Mesendoderm (in vitro differentiated cells): ENCODE data around the gene CD5L. TPM values are rescaled to one million over a fixed set of nuclear protein-coding genes. Genes with fewer than 3 reads are reported as not detected.

Experiments used
- DNase-seq: peaks from one replicate; pipeline ENCODE4 v3.0.0; 2013
- H2AK5ac ChIP-seq: 2 replicates; pipeline ENCODE4 v1.6.1; 2013; ENCODE audit warnings: low read length, inconsistent platforms
- H2BK120ac ChIP-seq: 2 replicates; pipeline ENCODE4 v1.6.1; 2013; ENCODE audit warnings: low read depth, mild to moderate bottlenecking, low read length, moderate library complexity, mixed read lengths
- H2BK15ac ChIP-seq: replicated peaks from 2 replicates; pipeline ENCODE4 v1.6.1; 2013; ENCODE audit warnings: low read depth, mild to moderate bottlenecking, moderate library complexity
- H2BK5ac ChIP-seq: 2 replicates; pipeline ENCODE4 v1.6.1; 2013; ENCODE audit warnings: low read length, inconsistent platforms
- H3K18ac ChIP-seq: 2 replicates; pipeline ENCODE4 v1.6.1; 2013; ENCODE audit warnings: mild to moderate bottlenecking, low read length, mixed read lengths
- H3K23ac ChIP-seq: one replicate; pipeline ENCODE4 v1.6.1; 2013; ENCODE audit warnings: low read length
- H3K27ac ChIP-seq: 2 replicates; pipeline ENCODE4 v1.5.1; 2013; ENCODE audit warnings: low read depth, mild to moderate bottlenecking, inconsistent platforms, low read length, moderate library complexity
- H3K27me3 ChIP-seq: 2 replicates; pipeline ENCODE4 v1.6.1; 2013; ENCODE audit warnings: low read length, control low read depth, mild to moderate bottlenecking, inconsistent platforms; ENCODE audit not compliant: insufficient read depth, poor library complexity
- H3K36me3 ChIP-seq: 2 replicates; pipeline ENCODE4 v1.6.1; 2013; ENCODE audit warnings: low read length, inconsistent platforms; ENCODE audit not compliant: control insufficient read depth, insufficient read depth
- H3K4ac ChIP-seq: one replicate; pipeline ENCODE4 v1.6.1; 2013; ENCODE audit warnings: low read depth, mild to moderate bottlenecking, low read length, moderate library complexity
- H3K4me1 ChIP-seq: 2 replicates; pipeline ENCODE4 v1.6.1; 2013; ENCODE audit warnings: low read depth, low read length, inconsistent platforms; ENCODE audit not compliant: control insufficient read depth
- H3K4me2 ChIP-seq: 2 replicates; pipeline ENCODE4 v1.6.1; 2013; ENCODE audit warnings: low read length
- H3K4me3 ChIP-seq: 2 replicates; pipeline ENCODE4 v1.5.1; 2013; ENCODE audit warnings: mild to moderate bottlenecking, low read length
- H3K56ac ChIP-seq: one replicate; pipeline ENCODE4 v1.6.1; 2013; ENCODE audit warnings: low read length
- H3K79me1 ChIP-seq: 2 replicates; pipeline ENCODE4 v1.6.1; 2013; ENCODE audit warnings: low read length, inconsistent platforms
- H3K79me2 ChIP-seq: 2 replicates; pipeline ENCODE4 v1.6.1; 2013; ENCODE audit warnings: mild to moderate bottlenecking, low read length; ENCODE audit not compliant: control insufficient read depth, insufficient read depth
- H3K9ac ChIP-seq: 2 replicates; pipeline ENCODE4 v1.6.1; 2013; ENCODE audit warnings: low read length, inconsistent platforms
- H4K5ac ChIP-seq: one replicate; pipeline ENCODE4 v1.6.1; 2013; ENCODE audit warnings: low read length
- H4K8ac ChIP-seq: one replicate; pipeline ENCODE4 v1.6.1; 2013; ENCODE audit warnings: low read depth, mild to moderate bottlenecking, control low read depth, low read length, moderate library complexity
- WGBS: extraction: QIAGEN DNeasy Blood & Tissue Kit; methylation state at CpG from one replicate; pipeline ENCODE4 v1.1.7; 2013; ENCODE audit warnings: low lambda C conversion rate, missing lambda C conversion rate; ENCODE audit not compliant: insufficient coverage; ENCODE audit errors: extremely low coverage; 5-methylcytosine and 5-hydroxymethylcytosine counted together
- polyA plus RNA-seq, 2 experiments: library from polyadenylated mRNA; stranded (reverse); fragments of 200-250 nt; gene quantifications; one replicate each; pipeline ENCODE4 v1.2.3, GENCODE V29; 2013

CD5L gene
- not detected for polyA plus RNA-seq (2013, experiment 1 of 2)
- polyA plus RNA-seq (2013, experiment 2 of 2), result not detected

- Histone ChIP-seq H4K5ac (no peak within 1 kb of the TSS), H2BK15ac (no peak within 1 kb of the TSS), H3K18ac (no peak within 1 kb of the TSS), H2BK120ac (no peak within 1 kb of the TSS), H2AK5ac (no peak within 1 kb of the TSS), H2BK5ac (no peak within 1 kb of the TSS), H3K4me3 (no peak within 1 kb of the TSS), H3K4me1 (no peaks in the 10 kb centered on the region), H3K9ac (no peak within 1 kb of the TSS), H3K79me2 (no peaks in the 10 kb centered on the region), H3K4ac (no peak within 1 kb of the TSS), H3K79me1 (no peaks in the 10 kb centered on the region), H3K27ac (no peak within 1 kb of the TSS), H3K27me3 (no peaks in the 10 kb centered on the region), H3K56ac (no peak within 1 kb of the TSS), H3K23ac (no peak within 1 kb of the TSS), H3K36me3 (no peaks in the 10 kb centered on the region), H3K4me2 (no peak within 1 kb of the TSS), H4K8ac (no peak within 1 kb of the TSS)
- DNase-seq, result no peak
- no CpG with 5 or more reads among the region's 3 CpGs for WGBS
Measured at GRCh38 chr1:157841708-157842107, at the start of gene CD5L. CD5L (minus strand) TSS chr1:157841808; CDS start chr1:157841701, 107 bp downstream.

GRCh38 chr1:157882580-157882979 lies 41.0 kb upstream of the CD5L start:
- Histone ChIP-seq H3K27ac (no peak overlapping the region), H2AK5ac (no peak overlapping the region), H4K5ac (no peak overlapping the region), H3K79me1 (no peaks in the 10 kb centered on the region), H2BK15ac (no peak overlapping the region), H3K4me2 (no peak overlapping the region), H3K9ac (no peak overlapping the region), H2BK120ac (no peak overlapping the region), H3K4me1 (no peaks in the 10 kb centered on the region), H3K79me2 (no peaks in the 10 kb centered on the region), H2BK5ac (no peak overlapping the region), H3K23ac (no peak overlapping the region), H3K18ac (no peak overlapping the region), H3K4me3 (no peak overlapping the region), H4K8ac (no peak overlapping the region), H3K36me3 (no peaks in the 10 kb centered on the region), H3K56ac (no peak overlapping the region), H3K4ac (no peak overlapping the region), H3K27me3 (no peaks in the 10 kb centered on the region)
- no CpG with 5 or more reads among the region's 2 CpGs for WGBS
- DNase-seq, result no peak

- no peak overlapping the region for H2BK5ac ChIP-seq
- no CpG with 5 or more reads among the region's 4 CpGs for WGBS
- H3K36me3 ChIP-seq, result no peaks in the 10 kb centered on the region
Measured at GRCh38 chr1:157880621-157881020, 39.0 kb upstream of the CD5L start.

GRCh38 chr1:157878059-157878458 lies 36.5 kb upstream of the CD5L start:
- DNase-seq, result peak; percentile 77
- no CpG with 5 or more reads among the region's 4 CpGs for WGBS

More at GRCh38 chr1:157880621-157881020, 39.0 kb upstream of the CD5L start:
- no peaks in the 10 kb centered on the region for H3K27me3 ChIP-seq
- no peak overlapping the region for H3K9ac ChIP-seq
- H2BK120ac ChIP-seq, result no peak overlapping the region
- no peak overlapping the region for H3K23ac ChIP-seq
- no peak overlapping the region for H3K4ac ChIP-seq
- no peak overlapping the region for H3K56ac ChIP-seq
- no peak overlapping the region for H3K4me3 ChIP-seq
- no peaks in the 10 kb centered on the region for H3K4me1 ChIP-seq
- no peak overlapping the region for H4K8ac ChIP-seq
- H3K79me2 ChIP-seq, result no peaks in the 10 kb centered on the region
- peak; percentile 7 for DNase-seq
- no peak overlapping the region for H3K4me2 ChIP-seq
- H3K18ac ChIP-seq, result no peak overlapping the region
- H2BK15ac ChIP-seq, result no peak overlapping the region
- no peak overlapping the region for H2AK5ac ChIP-seq
- no peaks in the 10 kb centered on the region for H3K79me1 ChIP-seq
- no peak overlapping the region for H3K27ac ChIP-seq
- H4K5ac ChIP-seq, result no peak overlapping the region

GRCh38 chr1:157870490-157870889 lies 28.9 kb upstream of the CD5L start:
- Histone ChIP-seq H3K23ac (no peak overlapping the region), H4K8ac (no peak overlapping the region), H3K4me2 (no peak overlapping the region), H3K36me3 (no peaks in the 10 kb centered on the region), H3K27ac (no peak overlapping the region), H2BK15ac (no peak overlapping the region), H3K27me3 (no peaks in the 10 kb centered on the region), H3K9ac (no peak overlapping the region), H3K79me2 (no peaks in the 10 kb centered on the region), H3K18ac (no peak overlapping the region), H3K4me1 (no peaks in the 10 kb centered on the region), H2BK5ac (no peak overlapping the region), H3K56ac (no peak overlapping the region), H3K4me3 (no peak overlapping the region), H2AK5ac (no peak overlapping the region), H3K79me1 (no peaks in the 10 kb centered on the region), H2BK120ac (no peak overlapping the region), H4K5ac (no peak overlapping the region), H3K4ac (no peak overlapping the region)
- no peak for DNase-seq

More at GRCh38 chr1:157878059-157878458, 36.5 kb upstream of the CD5L start:
- Histone ChIP-seq H3K4me1 (no peaks in the 10 kb centered on the region), H3K4ac (no peak overlapping the region), H3K27me3 (no peaks in the 10 kb centered on the region), H3K4me2 (no peak overlapping the region), H2BK120ac (no peak overlapping the region), H3K18ac (no peak overlapping the region), H3K79me1 (no peaks in the 10 kb centered on the region), H3K79me2 (no peaks in the 10 kb centered on the region), H2AK5ac (no peak overlapping the region), H3K4me3 (no peak overlapping the region), H4K5ac (no peak overlapping the region), H3K9ac (no peak overlapping the region), H3K27ac (no peak overlapping the region), H3K23ac (no peak overlapping the region), H4K8ac (no peak overlapping the region), H2BK5ac (no peak overlapping the region), H3K36me3 (no peaks in the 10 kb centered on the region), H3K56ac (no peak overlapping the region), H2BK15ac (no peak overlapping the region)

- no peak overlapping the region for H3K4ac ChIP-seq
- no peak overlapping the region for H4K5ac ChIP-seq
Measured at GRCh38 chr1:157868654-157869053, 27.0 kb upstream of the CD5L start.

More at GRCh38 chr1:157868654-157869053, 27.0 kb upstream of the CD5L start:
- Histone ChIP-seq H3K4me1 (no peaks in the 10 kb centered on the region), H3K4me2 (no peak overlapping the region), H3K27me3 (no peaks in the 10 kb centered on the region), H2BK15ac (no peak overlapping the region), H2BK5ac (no peak overlapping the region), H2AK5ac (no peak overlapping the region), H3K23ac (no peak overlapping the region), H3K36me3 (no peaks in the 10 kb centered on the region), H3K18ac (no peak overlapping the region), H3K4me3 (no peak overlapping the region), H3K9ac (no peak overlapping the region), H2BK120ac (no peak overlapping the region), H3K56ac (no peak overlapping the region), H4K8ac (no peak overlapping the region), H3K79me1 (no peaks in the 10 kb centered on the region), H3K79me2 (no peaks in the 10 kb centered on the region), H3K27ac (no peak overlapping the region)
- DNase-seq, result peak; percentile 3
- WGBS, result no CpG with 5 or more reads among the region's 1 CpG
